ENCODE measurements around the gene OR3A3.

The OR3A3 gene

DNA sequence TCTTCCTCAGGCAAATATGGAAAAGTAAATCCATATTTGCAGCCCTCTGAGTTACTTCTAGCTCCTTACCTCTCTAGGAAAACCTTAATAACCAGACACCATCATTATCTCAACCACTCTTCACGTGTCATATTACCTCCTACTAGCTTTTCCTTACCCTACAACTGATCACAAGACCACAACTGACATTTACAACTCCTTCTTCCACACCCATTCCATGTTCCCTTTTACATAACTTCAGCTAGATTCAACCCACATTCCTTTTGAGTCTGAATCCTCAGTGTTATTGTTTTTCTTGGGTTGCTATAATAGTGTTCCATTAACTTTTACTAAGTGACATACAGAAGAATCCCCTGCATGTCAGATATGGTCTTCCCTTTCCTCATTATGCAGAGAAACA lies 27.2 kb downstream of the OR3A3 start:
- WGBS = 17% methylated on average over 1 of the region's 1 CpG
- no peak overlapping the region for H3K18ac ChIP-seq (ENCODE audit: low read depth in 1 of 2, low read length in 2 of 2)
- no peak overlapping the region for H3K14ac ChIP-seq (ENCODE audit: low read length in 2 of 2)
- H4K91ac ChIP-seq (ENCODE audit: low read length) = no peak overlapping the region
- H2BK12ac ChIP-seq (ENCODE audit: low read length in 2 of 2) = no peak overlapping the region
- H3K9ac ChIP-seq (ENCODE audit: low read length) = no peak overlapping the region
- H3K4me1 ChIP-seq (ENCODE audit: control insufficient read depth, insufficient read depth, low read depth, low read length) = no peaks in the 10 kb centered on the region
- no peak overlapping the region for H2AFZ ChIP-seq (ENCODE audit: low read depth, low read length)
- H3K36me3 ChIP-seq (ENCODE audit: control insufficient read depth in 1 of 2, insufficient read depth in 2 of 2, low read depth in 1 of 2, low read length in 2 of 2) = no peaks in the 10 kb centered on the region
- no peak overlapping the region for H3K27ac ChIP-seq (ENCODE audit: low read length, poor library complexity, severe bottlenecking)
- H3K23ac ChIP-seq (ENCODE audit: low read length in 2 of 2) = no peak overlapping the region
- H2BK15ac ChIP-seq (ENCODE audit: low read depth, poor library complexity, severe bottlenecking) = no peak overlapping the region
- no peaks in the 10 kb centered on the region for H3K27me3 ChIP-seq (ENCODE audit: control insufficient read depth in 1 of 2, insufficient read depth in 1 of 2, low read length in 2 of 2)
- no peak overlapping the region for H3K4me2 ChIP-seq (ENCODE audit: low read length, poor library complexity, severe bottlenecking)
- DNase-seq = no peak
- H2BK5ac ChIP-seq (ENCODE audit: low read depth, low read length, poor library complexity, severe bottlenecking) = no peak overlapping the region
- H4K8ac ChIP-seq (ENCODE audit: low read length) = no peak overlapping the region
- no peaks in the 10 kb centered on the region for H3K79me1 ChIP-seq (replicated peaks; ENCODE audit: low read length, poor library complexity, severe bottlenecking)
- no peaks in the 10 kb centered on the region for H3K9me3 ChIP-seq (ENCODE audit: control insufficient read depth, low read length)
- H2BK120ac ChIP-seq (ENCODE audit: low read depth, low read length) = no peak overlapping the region
- H3K4me3 ChIP-seq (ENCODE audit: insufficient read depth in 1 of 2, low read depth in 1 of 2, low read length in 2 of 2) = no peak overlapping the region
- no peak overlapping the region for H2AK5ac ChIP-seq (ENCODE audit: low read length, severe bottlenecking)
- H3K4ac ChIP-seq (ENCODE audit: low read depth in 1 of 2, low read length in 2 of 2) = no peak overlapping the region

DNA sequence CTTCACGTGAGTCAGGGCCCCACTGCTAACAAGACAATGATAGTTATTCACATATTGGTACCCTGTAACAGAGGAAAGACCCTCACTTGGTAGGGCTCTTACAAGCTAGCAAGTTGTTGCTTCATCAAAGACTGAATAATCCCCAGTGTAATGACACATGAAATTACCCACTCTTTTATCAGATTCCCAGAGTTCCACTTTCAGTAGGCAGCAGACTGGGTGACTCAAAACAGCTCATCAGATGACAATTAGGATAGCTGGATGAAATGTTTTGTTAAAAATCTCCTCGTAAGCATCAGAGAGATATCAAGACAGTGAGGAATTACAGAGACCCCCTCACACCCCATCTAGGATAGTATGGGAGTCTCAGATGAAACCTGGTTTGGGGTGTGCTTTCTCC lies 29.3 kb downstream of the OR3A3 start:
- H2BK120ac ChIP-seq (ENCODE audit: low read depth, low read length) = no peak overlapping the region
- H3K4me3 ChIP-seq (ENCODE audit: insufficient read depth in 1 of 2, low read depth in 1 of 2, low read length in 2 of 2) = no peak overlapping the region
- no peak overlapping the region for H3K23ac ChIP-seq (ENCODE audit: low read length in 2 of 2)
- H2BK5ac ChIP-seq (ENCODE audit: low read depth, low read length, poor library complexity, severe bottlenecking) = no peak overlapping the region
- no peak for DNase-seq
- H3K4me2 ChIP-seq (ENCODE audit: low read length, poor library complexity, severe bottlenecking) = no peak overlapping the region
- H3K14ac ChIP-seq (ENCODE audit: low read length in 2 of 2) = no peak overlapping the region
- no peaks in the 10 kb centered on the region for H3K36me3 ChIP-seq (ENCODE audit: control insufficient read depth in 1 of 2, insufficient read depth in 2 of 2, low read depth in 1 of 2, low read length in 2 of 2)
- 23% methylated on average over 1 of the region's 2 CpGs for WGBS
- no peaks in the 10 kb centered on the region for H3K79me1 ChIP-seq (replicated peaks; ENCODE audit: low read length, poor library complexity, severe bottlenecking)
- H2BK12ac ChIP-seq (ENCODE audit: low read length in 2 of 2) = no peak overlapping the region
- no peak overlapping the region for H3K4ac ChIP-seq (ENCODE audit: low read depth in 1 of 2, low read length in 2 of 2)
- no peak overlapping the region for H4K8ac ChIP-seq (ENCODE audit: low read length)
- H2AK5ac ChIP-seq (ENCODE audit: low read length, severe bottlenecking) = no peak overlapping the region
- no peak overlapping the region for H2AFZ ChIP-seq (ENCODE audit: low read depth, low read length)
- H4K91ac ChIP-seq (ENCODE audit: low read length) = no peak overlapping the region
- H2BK15ac ChIP-seq (ENCODE audit: low read depth, poor library complexity, severe bottlenecking) = no peak overlapping the region
- H3K18ac ChIP-seq (ENCODE audit: low read depth in 1 of 2, low read length in 2 of 2) = no peak overlapping the region
- H3K27ac ChIP-seq (ENCODE audit: low read length, poor library complexity, severe bottlenecking) = no peak overlapping the region
- no peaks in the 10 kb centered on the region for H3K27me3 ChIP-seq (ENCODE audit: control insufficient read depth in 1 of 2, insufficient read depth in 1 of 2, low read length in 2 of 2)
- no peaks in the 10 kb centered on the region for H3K9me3 ChIP-seq (ENCODE audit: control insufficient read depth, low read length)
- H3K9ac ChIP-seq (ENCODE audit: low read length) = peak overlapping the region; percentile 57
- no peaks in the 10 kb centered on the region for H3K4me1 ChIP-seq (ENCODE audit: control insufficient read depth, insufficient read depth, low read depth, low read length)

DNA sequence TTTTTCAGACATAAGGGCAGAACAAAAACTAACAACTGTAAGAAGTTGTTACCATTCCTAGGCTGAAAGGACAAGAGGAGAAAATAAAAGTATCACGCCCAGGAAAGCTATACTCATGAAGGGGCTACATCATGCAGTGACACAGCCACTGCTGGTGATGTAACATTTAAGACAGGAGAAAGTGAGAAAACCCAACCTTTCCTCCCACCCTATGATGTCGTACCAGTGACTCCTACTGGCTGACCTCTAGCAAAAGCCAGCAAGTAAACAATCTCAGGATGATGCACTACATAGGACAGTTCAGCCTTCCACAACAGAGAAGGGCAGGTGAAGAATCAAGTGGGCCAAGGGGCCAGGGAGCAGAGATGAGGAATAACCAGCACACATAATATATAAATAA lies 36.5 kb downstream of the OR3A3 start:
- no peak overlapping the region for H3K18ac ChIP-seq (ENCODE audit: low read depth in 1 of 2, low read length in 2 of 2)
- H2AK5ac ChIP-seq (ENCODE audit: low read length, severe bottlenecking) = no peak overlapping the region
- no peak overlapping the region for H3K4me2 ChIP-seq (ENCODE audit: low read length, poor library complexity, severe bottlenecking)
- no peak overlapping the region for H3K4ac ChIP-seq (ENCODE audit: low read depth in 1 of 2, low read length in 2 of 2)
- H3K23ac ChIP-seq (ENCODE audit: low read length in 2 of 2) = no peak overlapping the region
- no peak overlapping the region for H3K27ac ChIP-seq (ENCODE audit: low read length, poor library complexity, severe bottlenecking)
- H3K14ac ChIP-seq (ENCODE audit: low read length in 2 of 2) = no peak overlapping the region
- no peak overlapping the region for H2BK12ac ChIP-seq (ENCODE audit: low read length in 2 of 2)
- no peaks in the 10 kb centered on the region for H3K4me1 ChIP-seq (ENCODE audit: control insufficient read depth, insufficient read depth, low read depth, low read length)
- WGBS = no CpG with 5 or more reads among the region's 2 CpGs
- no peaks in the 10 kb centered on the region for H3K79me1 ChIP-seq (replicated peaks; ENCODE audit: low read length, poor library complexity, severe bottlenecking)
- no peaks in the 10 kb centered on the region for H3K27me3 ChIP-seq (ENCODE audit: control insufficient read depth in 1 of 2, insufficient read depth in 1 of 2, low read length in 2 of 2)
- H2BK5ac ChIP-seq (ENCODE audit: low read depth, low read length, poor library complexity, severe bottlenecking) = no peak overlapping the region
- no peak overlapping the region for H3K9ac ChIP-seq (ENCODE audit: low read length)
- H2BK15ac ChIP-seq (ENCODE audit: low read depth, poor library complexity, severe bottlenecking) = no peak overlapping the region
- H4K8ac ChIP-seq (ENCODE audit: low read length) = no peak overlapping the region
- no peaks in the 10 kb centered on the region for H3K36me3 ChIP-seq (ENCODE audit: control insufficient read depth in 1 of 2, insufficient read depth in 2 of 2, low read depth in 1 of 2, low read length in 2 of 2)
- no peak overlapping the region for H3K4me3 ChIP-seq (ENCODE audit: insufficient read depth in 1 of 2, low read depth in 1 of 2, low read length in 2 of 2)
- H2BK120ac ChIP-seq (ENCODE audit: low read depth, low read length) = no peak overlapping the region
- H4K91ac ChIP-seq (ENCODE audit: low read length) = no peak overlapping the region
- no peak overlapping the region for H2AFZ ChIP-seq (ENCODE audit: low read depth, low read length)
- no peaks in the 10 kb centered on the region for H3K9me3 ChIP-seq (ENCODE audit: control insufficient read depth, low read length)
- no peak for DNase-seq

DNA sequence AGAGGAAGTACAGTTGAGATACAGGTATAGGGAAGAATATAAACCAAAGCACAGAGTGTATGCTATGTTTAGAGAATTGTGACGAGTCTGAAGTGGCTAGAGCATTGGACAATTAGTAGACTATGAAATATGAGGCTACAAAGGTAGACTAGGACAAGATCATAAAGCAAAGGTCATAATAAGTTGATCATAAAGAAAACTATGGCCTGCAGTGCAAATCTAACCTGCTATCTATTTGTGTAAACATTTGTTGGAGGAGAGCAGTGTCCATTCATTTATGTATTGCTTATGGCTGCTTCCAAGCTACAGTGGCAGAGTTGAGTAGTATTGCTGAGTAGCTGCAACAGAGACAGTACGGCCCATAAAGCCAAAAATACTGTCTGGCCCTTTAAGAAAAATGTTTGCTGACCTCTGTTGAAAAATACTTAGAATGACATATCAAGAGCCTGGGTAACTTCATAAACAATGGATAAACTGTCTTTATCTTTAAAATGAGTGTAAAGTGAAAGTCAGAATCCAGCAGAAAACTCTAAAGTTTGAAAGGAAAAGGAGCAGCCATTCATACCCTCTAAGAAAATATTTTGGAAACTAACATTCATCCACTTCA lies 37.0 kb downstream of the OR3A3 start:
- H3K4ac ChIP-seq (ENCODE audit: low read depth in 1 of 2, low read length in 2 of 2) = no peak overlapping the region
- no peak overlapping the region for H2AFZ ChIP-seq (ENCODE audit: low read depth, low read length)
- no peak overlapping the region for H3K4me3 ChIP-seq (ENCODE audit: insufficient read depth in 1 of 2, low read depth in 1 of 2, low read length in 2 of 2)
- H2BK5ac ChIP-seq (ENCODE audit: low read depth, low read length, poor library complexity, severe bottlenecking) = no peak overlapping the region
- H3K14ac ChIP-seq (ENCODE audit: low read length in 2 of 2) = no peak overlapping the region
- H3K9ac ChIP-seq (ENCODE audit: low read length) = no peak overlapping the region
- DNase-seq = no peak
- no peak overlapping the region for H3K23ac ChIP-seq (ENCODE audit: low read length in 2 of 2)
- H4K8ac ChIP-seq (ENCODE audit: low read length) = no peak overlapping the region
- H3K9me3 ChIP-seq (ENCODE audit: control insufficient read depth, low read length) = no peaks in the 10 kb centered on the region
- H3K79me1 ChIP-seq (replicated peaks; ENCODE audit: low read length, poor library complexity, severe bottlenecking) = no peaks in the 10 kb centered on the region
- H3K4me1 ChIP-seq (ENCODE audit: control insufficient read depth, insufficient read depth, low read depth, low read length) = no peaks in the 10 kb centered on the region
- H2BK120ac ChIP-seq (ENCODE audit: low read depth, low read length) = no peak overlapping the region
- no peak overlapping the region for H2AK5ac ChIP-seq (ENCODE audit: low read length, severe bottlenecking)
- no peaks in the 10 kb centered on the region for H3K27me3 ChIP-seq (ENCODE audit: control insufficient read depth in 1 of 2, insufficient read depth in 1 of 2, low read length in 2 of 2)
- no peak overlapping the region for H2BK15ac ChIP-seq (ENCODE audit: low read depth, poor library complexity, severe bottlenecking)
- H4K91ac ChIP-seq (ENCODE audit: low read length) = no peak overlapping the region
- H2BK12ac ChIP-seq (ENCODE audit: low read length in 2 of 2) = no peak overlapping the region
- H3K36me3 ChIP-seq (ENCODE audit: control insufficient read depth in 1 of 2, insufficient read depth in 2 of 2, low read depth in 1 of 2, low read length in 2 of 2) = no peaks in the 10 kb centered on the region
- no peak overlapping the region for H3K27ac ChIP-seq (ENCODE audit: low read length, poor library complexity, severe bottlenecking)
- 56% methylated on average over 2 of the region's 2 CpGs for WGBS
- H3K4me2 ChIP-seq (ENCODE audit: low read length, poor library complexity, severe bottlenecking) = no peak overlapping the region
- H3K18ac ChIP-seq (ENCODE audit: low read depth in 1 of 2, low read length in 2 of 2) = no peak overlapping the region
